Urothelium cell line (cell line): ENCODE measurements around the gene PWWP2B.

Experiments
- DNase-seq: peaks from one replicate; pipeline ENCODE4 v3.0.0; 2011; ENCODE audit warnings: low spot score, mixed read lengths
- FAIRE-seq: peaks from 2 replicates; lab custom pipeline; 2011; peaks lifted over from hg19 to GRCh38; lab: Jason Lieb, UNC

The PWWP2B gene

GRCh38 chr10:132454296-132455198 is 57.5 kb downstream of the PWWP2B start:
- DNase-seq, result no peak
- no peak for FAIRE-seq

GRCh38 chr10:132455441-132455971 is 58.5 kb downstream of the PWWP2B start:
- DNase-seq (no peak), FAIRE-seq (no peak)

DNA sequence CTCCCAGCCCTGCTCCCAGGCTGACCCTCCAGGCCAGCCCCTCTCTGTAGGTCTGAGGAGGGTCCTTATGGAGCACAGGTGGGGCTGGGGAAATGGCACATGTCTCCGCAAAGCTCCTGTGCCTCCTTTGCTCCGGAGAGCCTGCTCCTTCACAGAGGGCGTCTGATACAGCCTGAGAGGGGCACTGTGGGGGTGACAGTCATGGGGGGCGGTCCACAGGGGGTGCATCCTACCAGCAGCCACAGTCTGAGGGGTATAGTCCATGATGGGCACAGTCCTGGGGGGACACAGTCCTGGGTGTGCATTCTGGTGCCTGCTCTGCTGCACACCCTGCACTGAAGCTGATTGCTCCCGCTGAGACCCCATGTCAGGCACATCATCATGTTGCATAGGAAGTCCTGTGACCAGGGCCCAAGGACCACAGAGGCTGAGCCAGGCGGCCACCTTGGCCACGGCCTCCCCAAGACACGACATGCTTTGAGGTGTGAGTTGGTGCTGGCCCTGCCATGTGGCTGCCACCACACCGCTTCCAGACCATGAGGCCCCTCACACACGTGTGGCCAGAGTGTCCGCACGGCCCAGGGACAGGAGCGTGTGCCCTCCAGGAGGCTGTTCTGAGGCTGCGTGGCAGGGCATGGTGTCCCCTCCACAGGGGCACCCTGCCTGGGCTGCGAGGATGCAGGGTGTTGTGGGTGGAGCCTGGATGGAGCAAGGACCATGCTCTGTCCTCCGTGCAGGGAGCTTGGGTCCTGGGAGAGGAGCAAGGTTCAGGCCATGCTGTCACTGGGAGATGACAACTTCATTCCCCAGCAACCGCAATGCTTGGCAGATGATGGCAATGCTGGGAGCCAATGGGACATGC is 59.2 kb downstream of the PWWP2B start:
- DNase-seq (no peak), FAIRE-seq (no peak)

DNA sequence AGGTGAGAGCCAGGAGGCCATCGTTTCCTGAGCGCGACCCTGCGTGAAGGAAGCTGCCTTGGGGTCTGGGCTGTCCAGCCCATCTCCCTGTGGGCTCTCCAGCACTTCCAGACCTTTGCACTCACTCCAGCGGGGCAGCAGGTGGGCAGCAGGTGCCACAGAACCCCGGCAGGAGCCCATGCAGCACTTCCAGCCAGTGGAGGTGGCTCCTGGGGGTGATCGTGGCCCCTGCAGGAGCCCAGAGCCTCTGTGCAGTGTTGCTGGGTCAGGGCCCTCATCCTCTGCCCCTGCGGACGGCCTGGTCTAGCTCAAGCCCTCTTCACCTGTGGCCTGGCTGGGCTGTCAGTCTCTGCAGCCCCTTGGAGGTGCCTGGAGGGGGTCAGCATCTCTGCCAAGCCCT is 59.9 kb downstream of the PWWP2B start:
- DNase-seq (no peak), FAIRE-seq (no peak)

- no peak for DNase-seq
- no peak for FAIRE-seq
Observed at GRCh38 chr10:132457328-132458070, 60.5 kb downstream of the PWWP2B start.

GRCh38 chr10:132458071-132458585 is 61.1 kb downstream of the PWWP2B start:
- FAIRE-seq (no peak), DNase-seq (no peak)

DNA sequence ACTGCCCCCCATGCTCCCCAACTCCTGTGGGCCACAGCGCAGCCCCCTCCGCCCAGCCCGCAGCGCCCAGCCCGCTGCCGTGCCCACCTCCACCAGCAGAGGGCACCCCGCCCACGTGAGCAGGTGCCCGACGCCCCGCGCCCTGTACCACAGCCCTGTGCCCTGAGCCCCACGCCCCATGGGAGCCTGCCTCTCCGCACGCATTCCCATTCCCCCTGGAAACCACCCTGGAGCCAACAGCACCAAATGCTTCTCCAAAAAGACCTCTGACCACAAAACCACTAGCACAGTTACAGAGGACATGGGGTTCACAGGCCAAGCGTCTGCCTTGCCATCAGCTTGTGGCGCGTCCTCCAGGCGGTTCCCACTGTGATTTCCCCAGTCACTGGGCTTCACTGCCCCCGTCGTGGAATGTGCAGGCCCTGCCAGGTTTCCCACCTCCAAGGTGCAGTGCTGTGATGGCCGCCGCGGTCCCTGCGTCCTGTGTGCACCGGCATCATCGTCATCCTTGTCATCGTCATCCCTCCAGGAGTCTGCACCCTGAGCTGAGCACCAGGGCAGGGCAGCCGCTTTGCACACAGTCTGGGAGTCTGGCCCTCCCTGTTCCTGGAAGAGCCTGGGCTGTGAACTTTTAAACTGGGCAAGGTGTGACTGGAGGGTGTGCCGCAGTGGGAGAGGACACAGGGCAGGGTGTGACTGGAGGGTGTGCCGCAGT is 61.7 kb downstream of the PWWP2B start:
- peak; percentile 61 for DNase-seq
- FAIRE-seq, result no peak

GRCh38 chr10:132459301-132460003 is 62.5 kb downstream of the PWWP2B start:
- DNase-seq, result no peak
- no peak for FAIRE-seq

DNA sequence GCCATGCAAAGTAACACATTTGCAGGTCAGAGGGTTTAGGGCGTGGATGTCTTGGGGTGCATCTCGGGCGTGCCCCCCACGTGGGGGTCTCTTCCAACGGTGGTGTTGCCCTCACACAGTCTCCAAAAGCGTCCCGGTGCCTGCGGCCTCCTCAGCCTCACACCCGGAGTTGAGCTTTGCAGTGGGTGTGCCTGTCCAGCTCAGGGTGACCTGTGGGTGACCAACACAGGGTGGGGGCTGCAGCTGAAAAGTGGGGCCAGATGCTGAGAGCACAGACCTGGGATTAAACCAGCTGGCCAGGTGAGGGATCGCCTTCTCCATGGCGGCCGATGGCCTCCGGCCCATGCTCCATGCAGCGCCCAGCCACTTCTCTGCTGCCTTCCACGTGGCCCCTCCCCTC is 63.1 kb downstream of the PWWP2B start:
- DNase-seq, result no peak

DNA sequence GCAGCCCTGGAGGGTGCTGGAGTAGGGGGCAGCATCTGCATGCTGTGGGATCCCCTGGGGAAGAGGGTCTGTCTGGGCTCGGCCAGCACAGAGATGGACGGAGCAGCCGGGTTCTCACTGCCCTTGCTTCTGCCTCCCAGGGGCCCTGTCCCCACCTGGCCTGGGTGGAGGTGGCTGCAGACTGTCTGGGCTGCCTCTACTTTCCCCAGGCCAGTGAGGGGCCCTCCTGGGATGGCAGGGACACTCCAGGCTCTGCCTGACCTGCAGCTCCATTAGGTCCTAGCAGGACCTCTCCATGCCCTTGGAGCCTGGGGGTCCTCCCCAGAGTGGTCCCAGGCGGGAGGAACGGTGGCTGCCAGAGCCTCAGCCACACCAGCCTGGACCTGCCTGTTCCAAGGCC is 63.7 kb downstream of the PWWP2B start:
- FAIRE-seq (no peak), DNase-seq (no peak)

More for the DNA sequence above, 63.1 kb downstream of the PWWP2B start:
- FAIRE-seq, result no peak

DNA sequence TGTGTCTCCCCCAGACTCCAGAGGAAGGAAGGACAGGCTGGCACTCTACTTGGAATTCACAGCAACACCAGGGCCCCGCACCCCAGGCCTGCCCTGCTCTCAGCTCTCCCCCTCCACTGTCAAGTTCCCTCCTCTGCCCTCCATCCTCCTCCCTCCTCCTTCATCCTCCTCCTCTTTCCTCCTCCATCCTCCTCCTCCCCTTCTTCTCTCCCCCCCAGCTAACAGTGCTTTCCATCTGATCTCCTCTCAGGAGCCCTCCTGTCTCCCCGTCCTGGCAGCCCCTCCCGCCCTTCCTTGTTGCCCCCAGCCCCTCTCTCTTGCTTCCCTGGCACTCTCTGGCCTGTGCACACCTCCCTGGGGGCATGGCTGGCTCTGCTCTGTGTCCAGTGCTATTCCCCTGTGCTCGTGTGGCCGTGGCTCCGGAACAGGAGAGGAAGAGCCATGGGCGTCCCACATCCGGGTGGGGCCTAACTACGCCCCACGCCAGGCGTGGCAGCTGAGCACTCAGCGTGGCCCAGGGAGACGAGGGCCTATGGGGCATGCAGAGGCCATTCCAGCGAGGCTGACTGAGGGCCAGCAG is 64.2 kb downstream of the PWWP2B start:
- DNase-seq, result no peak
- no peak for FAIRE-seq

GRCh38 chr10:132461683-132462231 is 64.8 kb downstream of the PWWP2B start:
- no peak for FAIRE-seq
- DNase-seq, result no peak

DNA sequence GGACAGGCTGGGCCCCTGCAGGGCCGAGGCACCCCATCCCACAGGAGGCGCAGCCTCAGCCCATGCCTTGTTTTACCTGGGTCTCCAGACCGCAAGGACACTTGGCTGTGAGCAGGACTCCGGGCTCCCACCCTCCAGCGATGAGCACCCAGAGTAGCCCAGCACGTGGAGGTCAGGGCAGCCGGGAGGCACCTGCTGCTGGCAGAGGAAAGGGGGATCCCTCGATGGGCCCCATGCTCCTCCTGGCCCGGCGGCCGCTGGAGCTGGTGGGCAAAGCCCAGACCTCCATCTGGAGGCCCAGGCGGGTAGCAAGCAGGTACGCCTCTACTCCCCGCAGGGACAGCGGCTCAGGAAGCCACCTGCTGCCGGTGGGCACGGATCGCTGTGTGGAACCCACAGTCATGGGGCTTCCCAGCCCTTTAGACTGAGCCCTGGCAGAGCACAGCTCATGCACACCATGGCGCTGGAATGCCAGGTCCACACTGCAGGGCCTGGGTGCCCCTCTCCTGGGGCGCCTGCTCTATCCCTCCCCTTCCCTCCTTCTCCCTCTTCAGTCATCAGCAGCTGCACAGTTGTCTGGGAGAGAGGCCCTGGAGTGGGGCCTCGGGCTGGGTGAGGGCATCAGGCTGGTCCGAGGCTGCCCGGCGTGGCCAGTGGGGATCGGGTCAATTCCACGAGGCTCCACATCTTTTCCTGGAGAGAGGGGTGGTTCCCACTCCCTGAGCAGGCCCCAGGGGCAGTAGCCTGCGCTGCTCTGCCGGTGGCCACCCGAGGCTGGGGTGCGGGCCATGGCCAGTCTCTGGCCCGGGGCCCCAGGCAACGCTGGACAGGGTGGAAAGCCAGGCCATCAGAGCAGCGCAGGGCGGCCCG is 65.7 kb downstream of the PWWP2B start:
- no peak for DNase-seq
- FAIRE-seq, result no peak

- no peak for FAIRE-seq
- DNase-seq, result no peak
Observed at GRCh38 chr10:132463333-132464255, 66.6 kb downstream of the PWWP2B start.

- FAIRE-seq (no peak), DNase-seq (no peak)
Observed at GRCh38 chr10:132464256-132465192, 67.5 kb downstream of the PWWP2B start.
